Left ventricle myocardium superior (tissue), 1 donor: ENCODE results near the gene UMOD. TPM values are rescaled to one million over a fixed set of nuclear protein-coding genes. Genes with fewer than 3 reads are reported as not detected.
"Not testable (repeated sequence)": the region's sequence is repeated elsewhere in the genome, so short reads cannot be mapped to it uniquely, and the experiment has no call there.

Experiments used
- ATAC-seq: fragments of 200-7000 bp; cut with Tn5 transposase; one replicate; pipeline ENCODE4 v1.9.1; 2020; ENCODE audit warnings: mild to moderate bottlenecking, moderate library complexity
- DNase-seq: peaks from one replicate; pipeline ENCODE4 v3.0.0-alpha.2; 2020
- intact Hi-C: fragments of 100-400 bp; cut with micrococcal nuclease; formaldehyde crosslinking; loops from one replicate; pipeline ENCODE4 v1.11.0; 2022
- total RNA-seq: library from RNA; stranded (reverse); fragmentation: NEBNext Ultra II Directional; extraction: Animal tissue kit (Norgen Biotek cat#: 25700); gene quantifications from one replicate; pipeline ENCODE4 v1.2.1, GENCODE V29; 2021
- donor health status: DM: no; HTN: yes; CAD: no; lungs with severe emphysema.

The UMOD gene
- total RNA-seq, 1 donor from 2014 or later = not detected

DNA sequence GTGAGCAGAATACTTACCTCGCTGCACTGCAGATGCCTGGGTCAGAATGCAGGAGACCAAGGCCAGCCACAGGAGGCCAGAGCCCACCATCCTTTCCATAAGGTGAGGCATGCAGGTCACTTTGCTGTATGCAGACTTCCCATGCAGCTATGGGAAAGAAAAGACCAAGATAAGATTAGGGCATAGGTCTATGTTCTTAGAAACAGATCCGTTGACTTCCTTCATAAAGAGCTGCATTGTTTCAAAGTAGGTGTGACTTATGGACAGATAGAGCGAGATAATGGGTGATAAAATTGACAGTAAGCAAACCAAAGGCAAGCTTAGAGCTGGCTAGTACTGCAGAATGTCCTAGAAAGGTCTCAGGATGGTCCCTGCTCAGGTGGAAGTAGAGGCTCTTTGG lies 26.2 kb downstream of the UMOD start:
- DNase-seq (no peak), ATAC-seq (no peak)
- intact Hi-C loops = no loop called here

DNA sequence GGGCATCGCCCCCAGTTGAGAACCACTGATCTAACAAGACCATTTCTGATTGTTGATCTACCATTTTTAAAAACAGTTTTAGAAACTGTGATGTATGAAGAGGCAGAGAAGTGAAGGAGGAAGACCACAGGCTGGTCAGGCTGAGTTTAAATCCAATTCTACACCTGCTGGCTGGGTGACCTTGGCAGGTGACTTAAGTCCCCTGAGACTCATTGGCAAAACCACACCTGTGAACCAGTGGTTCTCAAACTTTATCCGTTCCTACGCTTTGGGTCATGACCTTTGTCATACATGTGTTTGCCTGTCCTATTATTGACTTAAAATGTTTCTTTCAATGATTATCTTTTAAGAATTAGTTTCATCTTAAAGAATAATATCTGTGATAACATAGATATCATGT lies 27.5 kb downstream of the UMOD start:
- intact Hi-C loops = no loop called here

DNA sequence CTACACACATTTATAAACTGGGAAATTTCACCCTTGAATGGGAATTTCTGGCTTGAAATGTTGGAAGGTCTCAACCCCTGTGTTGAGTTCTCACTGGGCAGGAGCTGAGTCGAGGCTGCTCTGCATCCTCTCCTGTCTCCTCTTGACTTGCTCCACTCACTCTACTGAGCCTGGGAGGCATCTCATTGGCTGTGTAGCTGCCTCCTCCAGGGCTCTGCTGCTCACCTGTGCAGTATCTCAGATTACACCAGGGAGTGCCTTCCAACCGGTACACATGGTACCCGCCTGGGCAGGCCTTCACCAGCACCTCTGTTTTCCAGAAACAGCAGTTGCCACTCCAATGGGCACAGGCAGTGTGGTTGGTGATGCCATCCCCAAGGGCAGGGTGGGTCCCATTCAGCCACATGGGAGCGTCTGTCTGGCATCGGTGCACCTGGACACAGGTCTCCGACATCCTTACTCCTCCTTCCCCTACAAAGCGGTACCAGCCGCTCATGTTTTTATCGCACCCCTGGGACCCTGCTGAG lies 28.9 kb downstream of the UMOD start:
- ATAC-seq (no peak), DNase-seq (no peak)
- intact Hi-C loops = no loop called here

More for the DNA sequence above, 27.5 kb downstream of the UMOD start:
- no peak for ATAC-seq
- DNase-seq = no peak

GRCh38 chr16:20322696-20323095 lies 29.8 kb downstream of the UMOD start:
- ATAC-seq (no peak), DNase-seq (no peak)
- intact Hi-C loops = no loop called here

DNA sequence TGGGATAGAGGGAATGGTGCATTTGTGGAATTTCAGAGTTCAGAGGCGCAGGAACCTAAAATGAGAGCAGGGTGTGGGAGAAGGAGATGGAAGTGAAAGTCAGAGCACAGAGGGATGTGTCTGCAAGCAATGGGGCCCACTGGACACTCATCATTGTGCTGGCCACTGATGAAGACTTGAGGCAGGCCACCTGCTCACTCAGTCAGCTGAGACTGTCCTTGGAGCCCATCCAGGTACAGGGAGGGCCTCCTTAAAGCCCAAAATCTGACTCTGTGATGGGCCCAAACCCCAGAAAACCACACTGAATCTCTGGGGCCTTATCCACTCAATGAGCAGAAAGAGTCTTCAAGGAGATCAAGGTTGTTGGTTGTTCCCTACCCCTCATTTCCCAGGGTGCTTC lies 30.8 kb downstream of the UMOD start:
- DNase-seq = no peak
- intact Hi-C loops = no loop called here
- no peak for ATAC-seq

- intact Hi-C loops, DNase-seq, ATAC-seq: not testable (repeated sequence)
These were observed 31.5 kb downstream of the UMOD start for GRCh38 chr16:20321051-20321450.

GRCh38 chr16:20320592-20320991 lies 31.9 kb downstream of the UMOD start:
- intact Hi-C loops = no loop called here
- no peak for DNase-seq
- no peak for ATAC-seq

DNA sequence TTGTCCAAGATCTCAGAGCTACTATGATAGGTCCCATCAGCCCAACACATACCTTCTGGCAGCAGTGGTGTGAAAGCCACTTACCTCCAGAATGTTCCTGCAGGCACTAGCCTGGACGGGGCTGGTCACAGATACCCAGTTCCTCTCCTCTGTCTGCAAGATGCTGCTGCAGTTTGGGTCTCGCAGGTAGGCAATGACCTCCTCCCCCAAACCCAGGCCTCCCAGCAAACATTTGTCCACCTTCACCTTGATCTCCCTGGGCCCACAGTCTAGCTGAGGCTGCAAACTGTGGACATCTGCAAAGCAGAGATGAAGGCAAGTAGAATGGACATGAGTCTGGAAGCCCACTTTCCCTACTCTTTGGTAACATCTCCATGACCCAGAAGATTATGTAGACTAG lies 32.3 kb downstream of the UMOD start:
- ATAC-seq (no peak), DNase-seq (no peak)
- intact Hi-C loops = no loop called here

DNA sequence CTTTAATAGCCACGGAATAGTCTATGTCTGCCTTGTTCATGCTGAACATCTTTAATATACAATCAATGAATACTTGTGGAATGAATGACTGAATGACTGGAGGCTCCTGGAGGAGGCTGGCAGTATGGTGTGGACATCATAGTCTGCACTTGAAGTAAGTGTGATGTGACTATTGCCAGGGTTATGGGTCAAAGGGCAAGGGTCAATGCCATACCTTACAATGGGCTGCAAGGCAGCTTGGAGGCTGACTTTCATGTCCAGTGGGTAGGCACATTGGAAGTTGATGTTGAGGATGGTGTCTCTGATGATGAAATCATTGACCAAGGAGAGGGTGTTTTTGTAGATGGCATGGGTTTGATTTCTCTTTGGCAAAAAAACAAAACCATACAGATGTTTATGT lies 33.1 kb downstream of the UMOD start:
- no peak for ATAC-seq
- intact Hi-C loops = no loop called here
- DNase-seq = no peak

DNA sequence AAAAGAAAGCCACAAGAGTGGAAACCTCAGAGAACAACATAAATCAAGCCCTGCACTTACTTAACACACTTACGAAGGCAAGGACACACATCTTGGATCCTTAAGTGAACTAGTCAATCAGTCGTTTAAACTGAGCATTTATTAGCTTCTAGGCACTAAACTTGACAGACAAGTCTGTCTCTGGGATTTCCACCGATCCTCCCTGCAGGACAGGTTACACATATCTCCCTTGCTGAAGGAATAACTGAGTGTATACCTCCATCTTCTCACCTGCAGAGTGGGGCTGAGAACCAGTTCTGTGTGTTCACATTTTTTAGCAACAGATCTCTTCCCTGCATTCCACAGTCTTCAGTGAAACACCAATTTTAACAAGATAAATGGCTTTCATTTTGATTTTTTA lies 34.1 kb downstream of the UMOD start:
- intact Hi-C loops = no loop called here
- ATAC-seq (no peak), DNase-seq (no peak)

- intact Hi-C loops = no loop called here
- ATAC-seq (no peak), DNase-seq (no peak)
These were observed 34.5 kb downstream of the UMOD start for GRCh38 chr16:20318006-20318405.

DNA sequence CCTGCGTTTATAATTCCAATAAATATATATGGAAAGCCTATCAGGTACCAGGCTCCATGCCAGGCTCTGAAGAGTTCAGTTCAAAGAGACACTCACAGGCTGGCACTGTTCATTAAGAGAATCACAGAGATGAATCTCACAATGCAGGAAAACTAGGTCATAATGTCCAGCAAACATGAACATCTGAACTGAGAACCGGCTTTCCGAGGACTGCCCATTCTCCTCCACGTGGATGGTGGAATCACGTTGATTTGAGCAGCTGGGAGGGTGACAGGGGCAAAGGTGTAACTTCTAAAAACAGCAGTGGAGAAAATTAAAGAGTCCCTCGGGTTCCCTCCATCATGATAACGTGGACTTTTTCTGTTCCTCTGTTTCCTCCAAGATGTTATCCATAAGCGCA lies 35.4 kb downstream of the UMOD start:
- DNase-seq (no peak), ATAC-seq (no peak)
- intact Hi-C loops = no loop called here

- no peak for ATAC-seq
- intact Hi-C loops = no loop called here
- no peak for DNase-seq
These were observed 35.8 kb downstream of the UMOD start for GRCh38 chr16:20316715-20317114.

DNA sequence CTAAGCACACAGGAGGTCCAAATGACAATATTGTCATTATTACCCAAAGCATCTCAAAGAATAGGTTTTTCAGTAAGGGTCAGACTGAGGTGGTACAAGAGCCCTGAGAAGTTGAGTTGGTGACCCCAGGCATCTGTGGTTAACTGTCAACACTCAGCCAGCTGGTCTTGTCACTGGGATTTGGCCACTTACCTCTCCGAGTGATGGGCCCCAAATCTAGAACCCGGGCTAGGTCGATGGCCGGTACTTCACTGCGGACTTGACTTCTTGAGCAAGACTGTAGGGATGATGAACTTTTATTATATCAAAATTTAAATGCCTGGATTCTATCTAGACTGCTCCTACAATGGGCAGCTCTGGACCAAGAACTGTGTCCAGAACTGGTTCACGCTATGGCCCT lies 36.8 kb downstream of the UMOD start:
- DNase-seq (no peak), ATAC-seq (no peak)
- intact Hi-C loops = no loop called here

GRCh38 chr16:20314575-20314974 lies 37.9 kb downstream of the UMOD start:
- ATAC-seq (no peak), DNase-seq (no peak)
- intact Hi-C loops = no loop called here

DNA sequence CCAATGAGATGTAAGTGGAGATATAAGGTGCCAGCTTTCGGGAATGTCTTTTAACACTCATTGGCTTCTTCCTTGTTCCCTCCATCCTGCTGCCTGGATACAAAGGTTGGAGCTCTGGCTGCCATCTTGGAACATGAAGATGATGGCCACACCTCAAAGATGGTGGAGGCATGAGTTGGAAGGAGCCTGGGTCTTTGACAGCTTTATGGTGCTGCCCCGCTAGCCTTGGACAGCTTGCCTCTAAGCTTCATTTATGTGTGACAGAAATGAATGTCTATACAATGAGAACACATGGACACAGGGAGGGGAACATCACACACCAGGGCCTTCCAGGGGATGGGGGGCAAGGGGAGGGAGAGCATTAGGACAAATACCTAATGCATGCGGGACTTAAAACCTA lies 38.8 kb downstream of the UMOD start:
- intact Hi-C loops = no loop called here
- no peak for ATAC-seq
- no peak for DNase-seq

DNA sequence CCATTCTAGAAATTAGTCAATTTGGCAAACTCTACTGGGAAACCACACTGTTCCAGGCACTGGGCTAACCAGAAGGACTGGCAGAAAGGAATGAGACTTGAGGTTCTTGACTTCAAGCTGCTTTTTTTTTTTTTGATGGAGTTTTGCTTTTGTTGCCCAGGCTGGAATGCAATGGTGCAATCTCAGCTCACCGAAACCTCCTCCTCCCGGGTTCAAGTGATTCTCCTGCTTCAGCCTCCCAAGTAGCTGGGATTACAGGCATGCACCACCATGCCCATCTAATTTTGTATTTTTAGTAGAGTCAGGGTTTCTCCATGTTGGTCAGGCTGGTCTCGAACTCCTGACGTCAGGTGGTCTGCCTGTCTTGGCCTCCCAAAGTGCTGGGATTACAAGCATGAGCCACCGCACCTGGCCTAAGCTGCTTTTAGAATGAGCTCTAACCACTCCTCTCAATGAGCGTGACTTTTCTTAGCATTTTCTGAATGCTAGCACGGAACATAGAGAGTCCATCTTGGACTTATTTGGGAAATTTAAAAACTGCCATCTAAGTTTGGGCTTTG lies 39.9 kb downstream of the UMOD start:
- ATAC-seq, DNase-seq, intact Hi-C loops: not testable (repeated sequence)

- intact Hi-C loops = no loop called here
- ATAC-seq (no peak), DNase-seq (no peak)
These were observed 41.0 kb downstream of the UMOD start for GRCh38 chr16:20311548-20311947.

- intact Hi-C loops = no loop called here
- DNase-seq (no peak), ATAC-seq (no peak)
These were observed 41.8 kb downstream of the UMOD start for GRCh38 chr16:20310421-20311395.

DNA sequence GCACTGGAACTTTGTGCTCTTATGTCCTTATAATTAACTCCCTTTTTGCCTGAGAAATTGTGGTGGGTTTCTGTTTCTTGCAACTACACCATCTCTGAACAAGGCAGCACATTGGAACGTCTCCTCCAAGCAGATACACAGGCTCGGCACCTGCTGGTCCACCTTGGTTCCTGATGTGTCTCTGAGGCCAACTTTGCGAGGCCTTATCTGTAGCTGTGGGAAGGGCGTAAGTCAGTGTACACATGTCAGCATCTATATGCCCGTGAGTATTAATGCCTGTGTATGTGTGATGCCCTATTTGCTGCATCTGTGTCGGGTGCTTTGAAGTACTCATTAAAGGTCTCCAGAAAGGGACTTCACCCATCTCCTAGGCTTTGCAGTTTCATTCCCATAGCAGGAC lies 42.7 kb downstream of the UMOD start:
- no peak for DNase-seq
- no peak for ATAC-seq
- intact Hi-C loops = no loop called here
